H9 (cell line): ENCODE measurements around the gene MAP3K7CL. TPM values are rescaled to one million over a fixed set of nuclear protein-coding genes. Genes with fewer than 3 reads are reported as not detected.

Experiments
- DNase-seq: peaks from one replicate; pipeline ENCODE4 v3.0.0-alpha.2; 2017
- H2AFZ ChIP-seq: one replicate; pipeline ENCODE4 v1.6.1; 2013; ENCODE audit warnings: mild to moderate bottlenecking, low read length, control low read depth, moderate library complexity
- H2AK5ac ChIP-seq: 2 replicates; pipeline ENCODE4 v1.6.1; 2013; ENCODE audit warnings: low read length, control low read depth, mixed read lengths; ENCODE audit not compliant: insufficient read length
- H2BK120ac ChIP-seq: one replicate; pipeline ENCODE4 v1.6.1; 2013; ENCODE audit warnings: low read depth, mild to moderate bottlenecking, low read length, control low read depth, inconsistent platforms; ENCODE audit not compliant: poor library complexity, severe bottlenecking
- H2BK12ac ChIP-seq: 2 replicates; pipeline ENCODE4 v1.6.1; 2013; ENCODE audit warnings: low read length, control low read depth, mixed read lengths, low read depth; ENCODE audit not compliant: insufficient read length
- H2BK15ac ChIP-seq: 2 replicates; pipeline ENCODE4 v1.6.1; 2013; ENCODE audit warnings: low read depth, low read length, control low read depth
- H2BK20ac ChIP-seq: one replicate; pipeline ENCODE4 v1.6.1; 2013; ENCODE audit warnings: low read depth, mild to moderate bottlenecking, low read length, control low read depth, inconsistent platforms; ENCODE audit not compliant: poor library complexity, severe bottlenecking
- H2BK5ac ChIP-seq: 2 replicates; pipeline ENCODE4 v1.6.1; 2013; ENCODE audit warnings: low read length, control low read depth, mixed read lengths; ENCODE audit not compliant: insufficient read length
- H3K14ac ChIP-seq: 2 replicates; pipeline ENCODE4 v1.6.1; 2013; ENCODE audit warnings: low read length, control low read depth; ENCODE audit not compliant: insufficient read depth
- H3K18ac ChIP-seq: 2 replicates; pipeline ENCODE4 v1.6.1; 2013; ENCODE audit warnings: low read depth, mild to moderate bottlenecking, mixed read lengths, low read length, control low read depth; ENCODE audit not compliant: insufficient read length
- H3K23ac ChIP-seq: 2 replicates; pipeline ENCODE4 v1.6.1; 2013; ENCODE audit warnings: low read length, control low read depth, mixed read lengths, low read depth; ENCODE audit not compliant: insufficient read length
- H3K23me2 ChIP-seq: 2 replicates; pipeline ENCODE4 v1.6.1; 2013; ENCODE audit warnings: low read depth, mild to moderate bottlenecking, mixed read lengths, low read length, control low read depth; ENCODE audit not compliant: insufficient read length, poor library complexity, severe bottlenecking
- H3K27ac ChIP-seq: 2 replicates; pipeline ENCODE4 v1.5.1; 2013; ENCODE audit warnings: low read length, control low read depth, mixed read lengths, low read depth; ENCODE audit not compliant: insufficient read length
- H3K27me3 ChIP-seq: 2 replicates; pipeline ENCODE4 v1.6.1; 2013; ENCODE audit warnings: low read length, control low read depth, inconsistent platforms; ENCODE audit not compliant: insufficient read depth
- H3K4ac ChIP-seq: 2 replicates; pipeline ENCODE4 v1.6.1; 2013; ENCODE audit warnings: low read depth, mild to moderate bottlenecking, control low read depth, inconsistent platforms, low read length, moderate library complexity
- H3K4me1 ChIP-seq: 2 replicates; pipeline ENCODE4 v1.6.1; 2013; ENCODE audit warnings: low read length, control low read depth, inconsistent platforms; ENCODE audit not compliant: insufficient read depth
- H3K4me2 ChIP-seq: 2 replicates; pipeline ENCODE4 v1.6.1; 2013; ENCODE audit warnings: low read length, control low read depth, mixed read lengths; ENCODE audit not compliant: insufficient read length, insufficient read depth
- H3K56ac ChIP-seq: 2 replicates; pipeline ENCODE4 v1.6.1; 2013; ENCODE audit warnings: low read depth, mild to moderate bottlenecking, mixed read lengths, low read length, control low read depth; ENCODE audit not compliant: insufficient read length
- H3K79me1 ChIP-seq: 2 replicates; pipeline ENCODE4 v1.6.1; 2013; ENCODE audit warnings: low read depth, mild to moderate bottlenecking, moderate library complexity, low read length, control low read depth, inconsistent platforms; ENCODE audit not compliant: insufficient read depth, poor library complexity, severe bottlenecking
- H3K79me2 ChIP-seq: 2 replicates; pipeline ENCODE4 v1.6.1; 2013; ENCODE audit warnings: low read length, control low read depth, inconsistent platforms; ENCODE audit not compliant: insufficient read depth
- H3K9ac ChIP-seq: 2 replicates; pipeline ENCODE4 v1.6.1; 2013; ENCODE audit warnings: low read length, control low read depth, mixed read lengths; ENCODE audit not compliant: insufficient read length; ENCODE audit errors: extremely low read depth
- H3K9me3 ChIP-seq: one replicate; pipeline ENCODE4 v1.6.1; 2013; ENCODE audit warnings: low read depth, low read length, inconsistent platforms; ENCODE audit not compliant: control insufficient read depth
- H3T11ph ChIP-seq: one replicate; pipeline ENCODE4 v1.6.1; 2013; ENCODE audit warnings: mild to moderate bottlenecking, low read length, control low read depth, inconsistent platforms
- H4K20me1 ChIP-seq: one replicate; pipeline ENCODE4 v1.6.1; 2013; ENCODE audit not compliant: control insufficient read depth, insufficient read length, insufficient read depth
- H4K5ac ChIP-seq: 2 replicates; pipeline ENCODE4 v1.6.1; 2013; ENCODE audit warnings: low read depth, mild to moderate bottlenecking, mixed read lengths, low read length, control low read depth; ENCODE audit not compliant: insufficient read length
- H4K8ac ChIP-seq: replicated peaks from 2 replicates; pipeline ENCODE4 v1.6.1; 2013; ENCODE audit warnings: low read length, control low read depth, mixed read lengths, low read depth; ENCODE audit not compliant: insufficient read length
- H4K91ac ChIP-seq: 2 replicates; pipeline ENCODE4 v1.6.1; 2013; ENCODE audit warnings: low read depth, mild to moderate bottlenecking, moderate library complexity, mixed read lengths, low read length, control low read depth; ENCODE audit not compliant: insufficient read length
- H3K27ac Mint-ChIP-seq, 3 experiments: 2 replicates in 2 of 3; 3 replicates in 1 of 3; pipeline ENCODE4 v1.8.0; 2020 to 2021; ENCODE audit warnings: mixed read lengths in 3 of 3, mild to moderate bottlenecking in 1 of 3, moderate library complexity in 1 of 3
- H3K27me3 Mint-ChIP-seq: 2 replicates; pipeline ENCODE4 v1.8.0; 2021; ENCODE audit warnings: low read depth, mild to moderate bottlenecking, moderate library complexity, mixed read lengths
- H3K36me3 Mint-ChIP-seq, 3 experiments: 2 replicates in 2 of 3; 3 replicates in 1 of 3; pipeline ENCODE4 v1.8.0; 2020 to 2021; ENCODE audit warnings: low read depth in 3 of 3, mixed read lengths in 3 of 3; ENCODE audit not compliant: insufficient read depth in 1 of 3
- H3K4me1 Mint-ChIP-seq, 2 experiments: 2 replicates each; pipeline ENCODE4 v1.8.0; 2020; ENCODE audit warnings: mixed read lengths in 2 of 2
- H3K4me3 Mint-ChIP-seq, 2 experiments: 2 replicates in 1 of 2; 3 replicates in 1 of 2; pipeline ENCODE4 v1.8.0; 2020 to 2021; ENCODE audit warnings: mild to moderate bottlenecking in 2 of 2, mixed read lengths in 2 of 2, moderate library complexity in 1 of 2
- H3K9me3 Mint-ChIP-seq, 2 experiments: 2 replicates in 1 of 2; 3 replicates in 1 of 2; pipeline ENCODE4 v1.8.0; 2020; ENCODE audit warnings: mild to moderate bottlenecking in 2 of 2, mixed read lengths in 2 of 2, moderate library complexity in 1 of 2
- CTCF ChIP-seq: fragments of 200-600 bp; sonication (generic); conservative IDR thresholded peaks from 3 replicates; pipeline ENCODE4 v1.8.0; 2021; ENCODE audit warnings: antibody characterized with exemption, mild to moderate bottlenecking
- WGBS: extraction: QIAGEN DNeasy Blood & Tissue Kit; methylation state at CpG from one replicate; pipeline ENCODE4 v1.1.7; 2013; ENCODE audit warnings: missing lambda C conversion rate, low lambda C conversion rate, mixed read lengths; ENCODE audit not compliant: insufficient read length; ENCODE audit errors: extremely low coverage; 5-methylcytosine and 5-hydroxymethylcytosine counted together
- total RNA-seq: library from RNA; stranded (reverse); gene quantifications from 2 replicates; pipeline ENCODE4 v1.2.1, GENCODE V29; 2021

MAP3K7CL gene
- total RNA-seq, 1 experiment from 2014 or later = not detected

GRCh38 chr21:29195981-29196669 lies 65.7 kb downstream of the MAP3K7CL start:
- no CpG with 5 or more reads among the region's 8 CpGs for WGBS
- no peaks in the 10 kb centered on the region for H3K9me3 ChIP-seq
- peak; percentile 41; the same call in 1 of the 3 replicates for TF ChIP-seq CTCF
- H4K5ac ChIP-seq = no peak overlapping the region
- H4K20me1 ChIP-seq = no peaks in the 10 kb centered on the region
- no peaks in the 10 kb centered on the region for H3K23me2 ChIP-seq
- no peak overlapping the region for H3K23ac ChIP-seq
- no peak overlapping the region for H3T11ph ChIP-seq
- Mint-ChIP-seq H3K4me3 (no peak overlapping the region), H3K4me1 (peaks cover 19 to 30% of the 10 kb centered on the region in 2 experiments), H3K9me3 (peaks cover 9 to 19% of the 10 kb centered on the region in 2 experiments), H3K27ac (no peak overlapping the region), H3K27me3 (no peaks in the 10 kb centered on the region), H3K36me3 (peaks cover 10 to 18% (median 17%) of the 10 kb centered on the region in 3 experiments)
- DNase-seq = no peak
- no peak overlapping the region for H2BK120ac ChIP-seq
- H3K27me3 ChIP-seq = no peaks in the 10 kb centered on the region
- no peak overlapping the region for H4K8ac ChIP-seq
- H3K4ac ChIP-seq = no peak overlapping the region
- H3K4me1 ChIP-seq = no peaks in the 10 kb centered on the region; the same call in 1 of the 2 replicates
- H3K27ac ChIP-seq = no peak overlapping the region
- H3K79me1 ChIP-seq = no peaks in the 10 kb centered on the region
- H2AFZ ChIP-seq = no peak overlapping the region
- no peak overlapping the region for H2BK12ac ChIP-seq
- H4K91ac ChIP-seq = no peak overlapping the region
- no peak overlapping the region for H3K14ac ChIP-seq
- no peak overlapping the region for H2BK5ac ChIP-seq
- H2AK5ac ChIP-seq = no peak overlapping the region
- no peak overlapping the region for H3K4me2 ChIP-seq
- H3K79me2 ChIP-seq = no peaks in the 10 kb centered on the region
- H2BK20ac ChIP-seq = no peak overlapping the region
- no peak overlapping the region for H2BK15ac ChIP-seq
- H3K56ac ChIP-seq = no peak overlapping the region
- no peak overlapping the region for H3K9ac ChIP-seq
- no peak overlapping the region for H3K18ac ChIP-seq
